ENCODE measurements around the gene MEOX2.

MEOX2 gene

GRCh38 chr7:15577600-15577999, 108.9 kb downstream of the MEOX2 start:
- Mint-ChIP-seq H3K27ac (no peak overlapping the region), H3K36me3 (ENCODE audit: low read depth) (no peaks in the 10 kb centered on the region), H3K9me3 (peaks cover 8% of the 10 kb centered on the region), H3K4me3 (no peak overlapping the region), H3K27me3 (no peaks in the 10 kb centered on the region), H3K4me1 (no peaks in the 10 kb centered on the region)
- ATAC-seq = no peak
- DNase-seq = no peak

DNA sequence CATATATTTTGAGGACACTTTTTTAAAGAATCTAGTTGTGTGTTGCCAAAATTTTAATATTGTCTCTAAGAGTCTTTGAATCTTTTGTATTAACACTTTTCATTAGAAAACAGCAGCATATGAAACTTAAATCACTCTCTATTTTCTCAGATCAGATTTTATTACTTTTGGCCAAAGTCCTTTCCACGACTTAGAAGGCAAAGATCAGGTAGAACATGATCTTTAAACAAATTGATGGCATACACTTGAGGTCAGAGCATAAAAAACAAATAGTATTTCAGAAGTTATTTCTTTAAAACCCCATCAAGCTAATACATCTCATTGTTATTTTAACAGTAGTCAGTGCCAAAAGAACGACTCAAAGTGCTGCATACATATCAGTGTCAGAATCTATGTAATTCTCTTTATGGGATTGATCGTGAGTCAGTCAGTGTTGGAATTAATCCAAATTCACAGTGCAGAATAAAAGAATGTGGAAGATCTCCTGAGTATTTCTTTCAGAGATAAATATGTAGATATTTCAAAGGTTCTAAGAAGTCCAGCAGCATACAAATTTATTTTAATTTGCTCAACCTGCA, 115.1 kb downstream of the MEOX2 start:
- ATAC-seq (no peak), DNase-seq (no peak)
- H3K27me3 Mint-ChIP-seq = no peaks in the 10 kb centered on the region
- no peak overlapping the region for H3K4me3 Mint-ChIP-seq
- H3K27ac Mint-ChIP-seq = no peak overlapping the region
- no peaks in the 10 kb centered on the region for H3K4me1 Mint-ChIP-seq
- no peaks in the 10 kb centered on the region for H3K36me3 Mint-ChIP-seq (ENCODE audit: low read depth)
- peaks cover 15% of the 10 kb centered on the region for H3K9me3 Mint-ChIP-seq

DNA sequence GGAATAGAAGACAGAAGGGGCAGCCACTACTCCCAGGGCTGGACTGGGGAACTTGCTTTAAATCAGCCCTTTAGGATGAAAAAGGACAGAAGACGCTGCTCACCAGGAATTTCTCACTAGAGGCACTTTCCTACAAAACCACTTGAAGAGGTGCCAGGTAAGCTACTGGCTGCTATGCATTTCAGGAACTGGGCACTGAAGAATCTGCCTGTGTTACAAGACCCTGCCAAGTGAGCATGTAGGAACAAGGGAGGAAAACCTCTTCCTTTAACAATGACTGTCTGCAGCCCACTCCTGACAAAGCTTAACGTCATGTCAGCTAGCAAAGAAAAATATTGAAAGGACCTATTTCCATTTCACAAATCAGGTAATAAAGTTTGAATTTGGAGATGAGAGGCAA, 118.8 kb downstream of the MEOX2 start:
- H3K4me3 Mint-ChIP-seq = no peak overlapping the region
- H3K4me1 Mint-ChIP-seq = no peaks in the 10 kb centered on the region
- peaks cover 6% of the 10 kb centered on the region for H3K9me3 Mint-ChIP-seq
- ATAC-seq = no peak
- H3K36me3 Mint-ChIP-seq (ENCODE audit: low read depth) = no peaks in the 10 kb centered on the region
- no peaks in the 10 kb centered on the region for H3K27me3 Mint-ChIP-seq
- no peak overlapping the region for H3K27ac Mint-ChIP-seq
- DNase-seq = no peak

DNA sequence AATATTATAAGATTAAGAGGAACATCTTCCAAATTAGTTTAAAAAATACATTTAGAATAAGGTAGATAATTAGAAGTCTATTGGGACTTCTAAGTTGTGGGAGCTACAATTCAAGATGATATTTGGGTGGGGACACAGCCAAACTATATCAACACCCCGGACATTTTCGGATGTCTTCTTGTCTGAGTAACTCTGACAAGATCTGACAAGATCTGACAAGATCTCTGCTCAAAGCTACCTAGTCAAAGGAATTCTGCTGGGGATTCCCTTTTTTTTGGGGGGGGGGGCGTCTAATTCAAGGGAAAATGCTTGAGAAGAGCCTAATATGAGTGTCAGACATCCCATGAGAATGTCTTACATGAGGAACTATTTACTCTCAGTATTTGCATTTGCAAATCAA, 119.4 kb downstream of the MEOX2 start:
- peaks cover 6% of the 10 kb centered on the region for H3K9me3 Mint-ChIP-seq
- no peaks in the 10 kb centered on the region for H3K4me1 Mint-ChIP-seq
- DNase-seq (no peak), ATAC-seq (no peak)
- no peaks in the 10 kb centered on the region for H3K36me3 Mint-ChIP-seq (ENCODE audit: low read depth)
- H3K27ac Mint-ChIP-seq = no peak overlapping the region
- H3K4me3 Mint-ChIP-seq = no peak overlapping the region
- H3K27me3 Mint-ChIP-seq = no peaks in the 10 kb centered on the region

GRCh38 chr7:15566476-15566875, 120.0 kb downstream of the MEOX2 start:
- no peaks in the 10 kb centered on the region for H3K4me1 Mint-ChIP-seq
- no peak for ATAC-seq

GRCh38 chr7:15561835-15562234, 124.6 kb downstream of the MEOX2 start, which contains the start of gene AGMO:
Gene AGMO, minus strand, starts transcription at chr7:15562015.
- no peak within 1 kb of the TSS for H3K4me3 Mint-ChIP-seq
- no peak within 1 kb of the TSS for H3K27ac Mint-ChIP-seq
- no peaks in the 10 kb centered on the region for H3K27me3 Mint-ChIP-seq
- DNase-seq (no peak), ATAC-seq (no peak)
- no peaks in the 10 kb centered on the region for H3K9me3 Mint-ChIP-seq
- no peaks in the 10 kb centered on the region for H3K4me1 Mint-ChIP-seq
- H3K36me3 Mint-ChIP-seq (ENCODE audit: low read depth) = no peaks in the 10 kb centered on the region

More at GRCh38 chr7:15566476-15566875, 120.0 kb downstream of the MEOX2 start:
- H3K9me3 Mint-ChIP-seq = peaks cover 6% of the 10 kb centered on the region
- no peak overlapping the region for H3K4me3 Mint-ChIP-seq
- no peaks in the 10 kb centered on the region for H3K36me3 Mint-ChIP-seq (ENCODE audit: low read depth)
- DNase-seq = no peak
- H3K27ac Mint-ChIP-seq = no peak overlapping the region
- H3K27me3 Mint-ChIP-seq = no peaks in the 10 kb centered on the region
